ENCODE data around the gene SLC24A1. TPM values are rescaled to one million over a fixed set of nuclear protein-coding genes. Genes with fewer than 3 reads are reported as not detected.

The SLC24A1 gene
- total and polyA plus RNA-seq, 2 of the 4 experiments (the other 2 are of a cell fraction), result 3.6 to 4.9 TPM

- no peak overlapping the region for H3K14ac ChIP-seq (replicated peaks; ENCODE audit: low read depth, low read length)
- dilution Hi-C loops (cut with HindIII; ENCODE audit: low sequenced_read_pairs, unreplicated experiment) (no loop called here), intact Hi-C loops (cut with micrococcal nuclease) (no loop called here), in situ Hi-C loops (cut with MboI; ENCODE audit: low sequenced_read_pairs) (no loop called here)
- TF ChIP-seq RCOR1 (IDR thresholded peaks at IDR 0.05; ENCODE audit: insufficient replicate concordance, low read length) (no peak), USF2 (IDR thresholded peaks at IDR 0.05; ENCODE audit: low read depth, low read length) (no peak), NFE2L2 (IDR thresholded peaks at IDR 0.05; ENCODE audit: low read depth, low read length) (no peak), CEBPB (IDR thresholded peaks at IDR 0.05; ENCODE audit: low read depth, low read length) (no peak), MAZ (IDR thresholded peaks at IDR 0.05; ENCODE audit: borderline replicate concordance, low read depth, low read length) (no peak), CHD1 (IDR thresholded peaks at IDR 0.05; ENCODE audit: low read depth, low read length) (no peak), BHLHE40 (IDR thresholded peaks at IDR 0.05; ENCODE audit: low read depth, low read length) (no peak), RFX5 (IDR thresholded peaks at IDR 0.05; ENCODE audit: low read depth, low read length) (no peak), RAD21 (IDR thresholded peaks at IDR 0.05; ENCODE audit: low read length) (no peak), FOS (IDR thresholded peaks at IDR 0.05; ENCODE audit: low read depth, low read length) (no peak), SMC3 (IDR thresholded peaks at IDR 0.05; ENCODE audit: low read depth, low read length) (no peak), POLR2A (IDR thresholded peaks at IDR 0.05; ENCODE audit: low read depth, low read length) (no peak)
- H2BK5ac ChIP-seq (ENCODE audit: low read depth, low read length, poor library complexity, severe bottlenecking), result no peak overlapping the region
- H3K4me1 ChIP-seq (ENCODE audit: control insufficient read depth, insufficient read depth, low read length), result peaks cover 9% of the 10 kb centered on the region
- H4K20me1 ChIP-seq (ENCODE audit: insufficient read depth, low read length), result no peaks in the 10 kb centered on the region
- no peak overlapping the region for H3K4me3 ChIP-seq (ENCODE audit: insufficient read depth, low read depth, low read length)
- DNase-seq (no peak), ATAC-seq (ENCODE audit: low read depth) (no peak)
- H3K9me3 ChIP-seq (ENCODE audit: control insufficient read depth, insufficient read depth, low read length), result no peaks in the 10 kb centered on the region
- ChIA-PET POLR2A (ENCODE audit: unreplicated experiment) (no interaction called here), CTCF (interaction anchor here (1.9 kb wide), 1 partner anchor 9 kb away, joined by 4 read pairs; no protein-coding TSS in a partner anchor)
- H2AFZ ChIP-seq (replicated peaks; ENCODE audit: low read length, poor library complexity), result no peak overlapping the region
- no peak overlapping the region for H2BK120ac ChIP-seq (ENCODE audit: low read depth, low read length)
- peaks cover 16% of the 10 kb centered on the region for H3K9me1 ChIP-seq (ENCODE audit: insufficient read depth, low read length)
- no peak overlapping the region for H2AK5ac ChIP-seq (ENCODE audit: low read depth, low read length)
- H3K56ac ChIP-seq (ENCODE audit: extremely low read depth, insufficient read depth, low read length), result no peak overlapping the region
- H2BK15ac ChIP-seq (ENCODE audit: low read depth, low read length), result no peak overlapping the region
- no peak overlapping the region for H3K4ac ChIP-seq (ENCODE audit: low read depth, low read length)
- no peaks in the 10 kb centered on the region; the same call in 1 of the 2 replicates for H3K36me3 ChIP-seq (ENCODE audit: control insufficient read depth, insufficient read depth, low read length)
- no peak overlapping the region for H4K5ac ChIP-seq (ENCODE audit: low read depth, low read length)
- no peak overlapping the region for H3K18ac ChIP-seq (ENCODE audit: low read depth, low read length)
- H3K4me2 ChIP-seq (ENCODE audit: low read depth, low read length), result no peak overlapping the region
- no peak overlapping the region for H4K91ac ChIP-seq (ENCODE audit: insufficient read depth, low read depth, low read length)
- H2AK9ac ChIP-seq (replicated peaks; ENCODE audit: low read depth, low read length, poor library complexity), result no peak overlapping the region
- no CpG with 5 or more reads among the region's 3 CpGs for WGBS, 2 experiments (ENCODE audit: extremely low coverage in 2 of 2, insufficient read length in 1 of 2)
- H3K27ac ChIP-seq (ENCODE audit: insufficient read depth, low read length), result no peak overlapping the region
- no peaks in the 10 kb centered on the region for H3K27me3 ChIP-seq (ENCODE audit: control insufficient read depth, insufficient read depth, low read length)
- H4K8ac ChIP-seq (ENCODE audit: low read depth in 2 of 2, low read length in 2 of 2), result no peak overlapping the region
- 0 out of 4 replicates have a peak, but pooled peaks cover 0 to 3% of the 10 kb centered on the region in 2 experiments for H3K79me1 ChIP-seq (ENCODE audit: low read depth in 1 of 2, low read length in 2 of 2)
- no TSS peak for BruUV-seq (replicated peaks)
- no peak overlapping the region for H2BK20ac ChIP-seq (ENCODE audit: low read depth, low read length)
- H3K23ac ChIP-seq (ENCODE audit: low read depth, low read length), result no peak overlapping the region
- no peak overlapping the region for H3K9ac ChIP-seq (ENCODE audit: low read depth, low read length)
These were observed 7.8 kb downstream of the SLC24A1 start for GRCh38 chr15:65629548-65629947.
